Limb (tissue), 2 donors: Measurements from ENCODE around the gene SLC9C1.

Experiments
- DNase-seq, 2 donors: peaks; one replicate each; pipeline ENCODE4 v3.0.0-alpha.2; 2016; ENCODE audit errors: extremely low spot score in 2 of 2

The SLC9C1 gene

DNA sequence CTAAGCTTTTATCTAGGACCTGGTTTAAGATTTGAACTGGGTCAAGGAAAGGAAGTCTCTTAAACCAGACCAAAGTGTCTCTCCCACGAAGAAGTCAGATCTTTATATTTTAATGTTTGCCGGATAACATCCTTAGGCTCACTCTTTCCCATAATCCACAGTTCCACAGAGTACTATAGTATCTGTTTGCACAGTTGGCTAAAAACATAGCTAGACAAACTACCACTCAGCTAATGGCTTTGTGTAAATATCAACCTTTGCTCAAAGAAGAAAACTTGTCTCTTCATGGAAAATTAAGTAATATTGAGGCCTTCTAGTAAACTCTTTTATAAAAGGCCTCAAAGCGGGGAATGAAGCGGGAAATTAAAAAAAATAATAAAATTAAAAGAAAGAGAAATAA lies 13.5 kb upstream of the SLC9C1 start:
- DNase-seq: no peak

DNA sequence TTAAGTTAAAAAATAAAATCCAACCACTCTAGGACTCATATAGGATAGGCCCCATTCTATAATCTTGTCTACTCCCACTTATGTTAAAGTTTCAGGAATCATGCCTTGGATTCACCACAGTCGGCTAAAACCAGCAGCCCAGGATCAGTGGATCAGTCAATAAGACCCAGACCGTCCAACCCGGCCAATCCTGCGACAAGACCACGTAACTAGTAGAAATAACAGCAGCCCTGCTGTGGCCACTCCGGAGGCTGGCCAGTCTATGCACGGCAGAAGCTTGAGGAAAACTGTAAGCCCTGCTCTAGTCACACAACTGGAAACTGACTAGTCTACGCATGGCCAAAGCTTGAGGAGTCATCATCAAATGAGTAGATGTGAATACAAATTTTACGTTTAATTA lies 12.8 kb upstream of the SLC9C1 start:
- no peak for DNase-seq

DNA sequence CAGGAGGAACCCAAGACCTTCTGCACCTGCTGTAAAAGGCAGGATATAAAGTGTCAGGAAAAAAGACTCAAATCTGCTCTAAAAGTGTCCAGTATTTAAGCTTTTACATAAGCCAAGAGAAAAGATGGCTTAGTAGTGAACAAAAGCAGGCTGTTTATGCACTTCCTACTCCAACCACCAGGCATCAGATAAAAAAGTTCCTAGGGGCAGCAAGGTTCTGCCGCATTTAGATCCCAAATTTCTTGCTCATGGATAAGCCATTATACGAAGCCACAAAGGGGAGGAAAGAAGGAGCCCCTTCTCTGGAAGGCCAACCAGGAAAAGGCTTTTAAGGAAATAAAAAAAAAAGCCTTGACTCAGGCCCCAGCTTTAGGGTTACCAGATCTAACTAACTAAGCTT lies 10.6 kb upstream of the SLC9C1 start:
- DNase-seq: no peak

DNA sequence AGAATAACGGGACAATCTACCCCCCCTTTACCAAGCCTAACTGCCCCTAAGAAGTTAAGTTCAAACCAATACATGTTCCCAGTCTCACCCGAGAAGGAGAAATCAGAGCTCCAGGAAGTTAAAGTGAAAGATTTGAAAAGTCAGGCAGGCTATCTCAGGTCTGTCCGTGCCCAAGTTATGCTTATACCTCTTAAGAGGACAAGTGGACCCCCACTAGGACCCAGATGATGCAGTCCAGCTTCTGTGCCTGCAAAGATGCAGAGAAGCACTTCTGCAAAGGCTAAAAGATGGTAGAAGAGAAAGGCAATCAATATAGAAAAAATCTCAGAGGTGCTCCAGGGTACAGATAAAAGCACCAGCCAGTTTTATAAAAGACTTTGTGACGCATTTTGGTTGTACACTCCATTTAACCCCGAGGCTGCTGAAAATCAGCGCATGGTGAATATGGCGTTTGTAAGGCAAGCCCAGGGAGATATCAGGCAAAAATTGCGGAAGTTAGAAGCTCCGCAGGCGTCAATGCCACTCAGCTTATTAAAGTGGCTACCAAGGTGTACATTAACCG lies 9.8 kb upstream of the SLC9C1 start:
- peak; percentile 49 to 57 for DNase-seq

GRCh38 chr3:112302881-112303763 lies 9.1 kb upstream of the SLC9C1 start:
- DNase-seq: peak; percentile 50 to 70

DNA sequence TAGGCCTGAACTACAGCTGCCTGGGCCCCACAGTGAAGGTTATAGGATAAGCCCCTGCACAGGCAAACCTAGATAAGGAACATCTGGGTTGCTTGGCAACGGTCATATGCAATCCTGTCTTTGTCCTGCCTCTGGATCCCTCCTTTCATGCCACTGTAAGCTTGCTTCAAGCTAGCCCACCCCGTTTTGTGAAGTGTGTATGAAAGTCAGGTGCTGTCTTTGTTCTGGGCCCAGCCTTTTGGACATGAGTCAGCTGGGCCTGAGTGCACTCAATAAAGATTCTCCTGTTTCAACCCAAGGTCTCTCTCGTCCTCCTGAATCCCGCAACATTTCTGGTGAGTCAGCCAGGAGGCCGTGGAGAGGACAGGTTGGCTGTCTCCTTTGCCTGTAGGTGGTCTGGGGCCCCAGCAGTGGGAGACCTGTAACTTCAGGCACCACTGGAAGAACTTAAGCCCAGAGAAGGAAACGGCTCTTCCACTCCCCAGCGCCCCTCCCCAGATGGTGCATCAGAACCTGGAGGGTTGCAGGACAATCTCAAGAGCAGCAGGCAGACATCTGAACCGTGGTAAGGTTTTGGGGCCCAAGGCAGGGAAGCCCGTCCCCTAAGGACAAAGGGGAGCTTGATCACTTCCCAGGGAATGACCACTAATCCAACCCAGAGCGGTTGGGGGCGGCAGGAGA lies 8.3 kb upstream of the SLC9C1 start:
- DNase-seq: no peak

DNA sequence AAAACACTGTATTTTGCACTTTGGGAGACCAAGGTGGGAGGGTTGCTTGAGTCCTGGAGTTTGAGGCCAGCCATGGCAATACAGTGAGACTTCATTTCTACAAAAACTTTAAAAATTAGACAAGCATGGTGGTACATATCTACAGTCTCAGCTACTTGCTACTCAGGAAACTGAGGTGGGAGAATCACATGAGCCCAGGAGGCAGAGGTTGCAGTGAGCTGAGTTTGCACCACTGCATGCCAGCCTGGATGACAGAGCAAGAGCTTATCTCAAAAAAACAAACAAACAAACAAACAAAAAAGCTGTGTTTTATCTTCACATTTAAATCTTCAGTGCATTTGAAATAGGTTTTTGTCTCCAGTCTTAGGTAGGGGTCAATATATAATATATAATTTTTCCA lies 4.8 kb upstream of the SLC9C1 start:
- no peak for DNase-seq

DNA sequence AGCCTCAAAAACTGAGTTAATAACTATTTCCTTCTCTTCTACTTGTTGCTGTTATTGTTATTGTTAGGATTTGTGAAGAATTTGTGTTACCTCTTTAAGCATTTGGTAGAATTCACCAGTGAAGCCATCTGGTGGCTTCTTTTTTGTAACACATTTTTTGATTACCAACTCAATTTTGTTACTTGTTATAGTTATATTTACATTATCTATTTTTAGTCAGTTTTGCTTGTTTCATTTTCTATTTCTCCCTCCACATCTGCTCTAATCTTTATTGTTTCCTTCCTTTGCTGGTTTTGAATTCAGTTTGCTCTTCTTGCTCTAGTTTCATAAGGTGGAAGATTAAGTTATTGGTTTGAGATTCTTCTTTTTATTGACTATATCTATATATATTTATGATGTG lies 3.7 kb upstream of the SLC9C1 start:
- DNase-seq: no peak

DNA sequence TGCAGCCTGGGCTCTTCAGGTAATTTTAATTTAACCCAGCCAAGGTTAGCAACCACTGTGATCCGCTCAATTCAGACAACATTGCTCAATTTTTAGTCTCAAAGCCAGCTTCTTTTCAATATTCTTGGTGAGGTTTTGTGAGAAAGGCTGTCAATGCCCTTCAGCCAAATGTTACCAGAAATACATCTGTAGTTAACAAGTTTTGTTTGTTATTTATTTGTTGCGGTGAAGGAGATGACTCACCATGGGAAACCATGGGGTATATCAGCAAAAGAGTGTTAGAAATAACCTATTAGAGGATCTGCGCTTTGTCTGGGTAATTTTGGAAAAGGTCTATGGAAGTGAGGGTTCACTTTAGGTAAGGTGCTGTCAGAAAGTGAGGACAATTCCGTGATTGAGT lies 5.0 kb downstream of the SLC9C1 start:
- no peak for DNase-seq

DNA sequence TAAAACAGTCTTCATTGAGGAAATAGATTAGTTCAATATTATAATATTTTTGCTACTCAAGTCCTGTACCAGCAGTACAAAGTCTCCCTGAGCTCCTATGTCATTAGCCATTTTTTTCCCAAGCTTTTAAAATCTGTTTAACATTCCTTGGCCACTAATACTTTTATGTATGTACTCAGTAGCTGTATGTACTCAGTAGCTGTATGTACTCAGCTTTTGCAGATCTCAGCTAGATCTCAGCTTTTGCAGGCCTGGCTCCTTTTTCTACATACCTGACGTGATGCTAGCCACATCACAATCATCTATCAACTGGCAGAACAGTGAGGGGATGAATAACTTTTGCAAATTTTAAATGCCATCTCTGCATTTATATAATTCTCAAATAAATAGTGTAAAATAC lies 13.8 kb downstream of the SLC9C1 start:
- no peak for DNase-seq

DNA sequence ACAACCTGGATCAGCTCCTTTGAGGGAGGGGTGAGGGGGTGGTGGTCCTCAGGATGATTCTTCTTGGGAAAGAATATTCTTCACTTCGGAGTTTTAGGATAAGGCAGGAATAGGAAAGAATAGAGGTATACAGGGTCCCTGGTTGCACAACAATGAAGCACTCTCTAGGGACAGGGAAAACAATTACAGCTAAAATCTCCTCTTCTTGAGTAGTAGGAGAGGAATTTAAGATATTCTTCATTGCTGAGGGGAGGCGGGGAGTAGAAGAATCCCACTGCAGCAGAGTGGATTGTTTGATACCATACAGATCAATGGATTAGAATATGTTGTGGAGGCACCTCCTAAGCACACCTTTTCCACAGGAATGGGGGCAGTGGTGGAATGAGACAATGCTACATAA lies 20.5 kb downstream of the SLC9C1 start:
- DNase-seq: no peak

GRCh38 chr3:112261742-112262141 lies 32.3 kb downstream of the SLC9C1 start:
- no peak for DNase-seq

- DNase-seq: no peak
These were observed 33.5 kb downstream of the SLC9C1 start for GRCh38 chr3:112260563-112260962.

- no peak for DNase-seq
These were observed 40.6 kb downstream of the SLC9C1 start for GRCh38 chr3:112253301-112253971.

DNA sequence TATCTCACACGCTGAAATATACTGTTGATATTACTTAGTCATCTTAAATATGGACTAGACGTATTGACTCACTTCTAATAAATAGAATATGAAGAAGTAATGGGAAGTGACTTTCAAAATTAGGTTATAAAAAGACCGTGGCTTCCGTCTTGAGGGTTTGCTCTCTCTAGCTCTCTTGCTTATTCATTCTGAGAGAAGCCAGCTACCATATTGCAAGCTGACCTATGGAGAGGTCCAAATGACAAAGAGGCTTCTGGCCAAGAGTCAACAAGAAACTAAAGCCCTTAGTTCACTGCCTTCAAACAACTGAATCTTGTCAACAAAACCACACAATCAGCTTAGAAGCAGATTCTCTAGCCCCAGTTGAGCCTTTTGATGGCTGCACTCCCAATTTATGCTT lies 46.1 kb downstream of the SLC9C1 start:
- no peak for DNase-seq

DNA sequence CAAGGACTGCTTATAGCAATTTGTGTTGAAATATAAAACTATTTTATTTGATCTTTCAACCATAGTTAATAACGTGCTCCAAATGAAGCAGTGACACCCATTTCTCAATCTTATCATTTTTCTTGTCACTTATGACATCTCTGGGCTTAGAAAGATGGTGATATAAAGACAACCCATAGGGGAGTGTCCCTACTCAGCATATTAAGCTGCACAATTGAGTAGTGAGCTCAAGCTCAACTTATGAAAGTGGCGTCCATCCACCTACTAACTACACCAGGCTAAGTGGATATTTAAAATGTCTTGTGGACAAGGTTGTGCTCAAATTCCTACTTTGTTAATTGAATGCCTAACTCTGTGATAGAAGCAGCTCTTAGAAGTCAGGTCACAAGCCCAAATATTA lies 46.7 kb downstream of the SLC9C1 start:
- no peak for DNase-seq

- no peak for DNase-seq
These were observed 60.9 kb downstream of the SLC9C1 start for GRCh38 chr3:112233083-112233482.

GRCh38 chr3:112231727-112232126 lies 62.3 kb downstream of the SLC9C1 start:
- DNase-seq: no peak

DNA sequence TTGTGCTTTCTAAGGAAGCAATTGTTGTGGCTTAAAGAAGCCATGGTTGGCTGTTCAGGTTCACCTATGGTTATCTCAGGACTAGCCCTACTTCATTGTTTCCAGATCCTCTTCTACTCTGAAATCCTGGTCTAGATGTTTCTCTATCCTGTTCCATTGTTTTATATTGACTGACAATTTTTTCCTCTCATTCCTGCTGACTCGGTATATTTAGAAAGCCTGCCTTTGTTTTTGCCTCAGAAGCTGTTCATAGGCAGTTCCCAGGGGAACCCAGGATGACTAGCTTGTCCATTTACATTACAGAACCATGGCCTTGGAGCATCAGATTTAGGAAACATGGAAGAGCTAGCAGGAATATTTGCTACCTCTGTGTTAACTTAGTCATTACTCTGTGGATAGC lies 64.0 kb downstream of the SLC9C1 start:
- DNase-seq: no peak

DNA sequence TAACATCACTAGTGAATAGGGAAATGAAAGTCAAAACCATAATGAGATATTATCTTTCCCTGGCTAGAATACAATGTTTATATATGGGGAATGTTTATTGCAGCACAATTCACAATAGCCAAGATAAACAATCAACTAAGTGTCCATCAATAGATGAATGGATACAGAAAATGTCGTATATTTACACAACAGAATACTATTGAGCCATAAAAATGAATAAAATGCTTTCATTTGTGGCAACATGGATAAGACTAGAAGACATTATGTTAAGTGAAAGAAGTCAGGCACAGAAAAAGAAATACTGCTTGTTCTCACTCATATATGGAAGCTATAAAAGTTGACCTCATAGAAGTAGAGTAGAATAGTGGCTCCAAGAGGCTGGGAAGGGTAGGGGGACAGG lies 65.2 kb downstream of the SLC9C1 start:
- no peak for DNase-seq

DNA sequence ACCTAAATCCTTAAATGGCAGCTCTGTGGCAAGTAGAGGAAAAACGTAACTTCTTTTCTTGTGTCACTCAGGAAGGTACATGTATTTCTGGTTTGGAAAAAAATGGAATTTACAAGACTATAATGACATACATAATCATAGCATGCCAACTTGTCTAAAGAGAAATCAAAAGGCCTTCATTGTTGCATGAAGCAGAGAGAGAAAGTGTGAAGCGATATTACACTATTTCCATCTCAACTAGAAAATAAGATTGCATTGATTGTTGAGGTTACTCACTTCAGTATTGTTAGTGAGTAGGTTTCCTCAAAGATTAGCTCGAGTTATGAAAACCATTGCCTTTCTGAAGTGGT lies 93.7 kb downstream of the SLC9C1 start:
- DNase-seq: no peak

DNA sequence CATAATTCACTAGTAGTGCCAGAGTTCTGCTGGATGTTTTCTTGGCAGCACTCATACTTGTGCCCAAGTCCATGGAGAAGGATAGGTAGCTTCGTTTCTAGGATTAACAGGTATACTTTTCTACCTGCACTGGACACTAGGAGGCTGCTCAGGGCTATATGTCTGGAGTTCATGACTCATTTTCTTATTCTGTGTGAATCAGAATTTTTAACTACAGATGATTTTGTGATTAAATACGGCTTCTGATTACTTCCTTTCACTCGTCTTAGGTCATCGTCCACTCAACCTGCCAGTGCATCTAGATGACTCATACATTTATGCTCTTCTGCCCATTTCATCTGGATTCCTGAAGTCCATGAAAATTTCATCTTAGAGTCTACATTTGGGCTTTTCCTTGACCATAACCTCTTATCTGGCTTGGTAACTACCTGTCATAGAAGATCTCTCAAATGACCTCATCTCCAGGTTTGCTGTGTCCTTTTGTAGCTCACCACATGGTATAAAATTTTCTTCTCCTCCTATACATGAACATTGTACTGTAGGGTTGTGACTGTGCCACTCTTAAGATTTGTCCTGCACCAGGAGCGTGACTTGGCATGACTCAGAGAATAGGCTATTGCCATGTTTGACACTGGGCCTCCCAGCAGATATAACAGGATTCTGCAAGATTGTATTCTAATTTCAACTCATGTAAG lies 94.2 kb downstream of the SLC9C1 start:
- DNase-seq: no peak
